ENCODE measurements around the gene TRAF1.

DNA sequence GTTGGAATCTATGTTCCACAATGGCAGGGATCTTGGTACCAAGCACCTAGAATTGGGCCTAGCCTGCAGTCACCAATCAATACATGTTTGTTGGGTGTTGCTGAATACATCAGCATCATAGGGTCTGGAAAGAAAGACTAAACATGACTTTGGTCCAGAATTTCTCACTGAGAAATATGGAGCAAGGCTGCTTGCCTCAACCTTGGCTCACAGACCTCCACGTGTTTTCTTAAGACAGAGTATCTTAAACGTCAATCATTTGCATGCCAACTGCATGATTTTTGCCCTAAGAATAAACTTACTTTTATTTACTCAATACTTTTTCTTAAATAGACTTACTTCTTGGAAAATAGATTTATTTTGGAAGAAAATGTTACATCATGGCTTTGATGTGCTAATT lies 22.7 kb upstream of the TRAF1 start:
- TF ChIP-seq CTCF (IDR thresholded peaks at IDR 0.05) (no peak), POLR2A (IDR thresholded peaks at IDR 0.05) (no peak)
